Tibial nerve (tissue), 4 donors: ENCODE data around the gene ATF2.

ENCODE experiments used
- EP300 ChIP-seq, 2 donors: sonication (generic); formaldehyde crosslinking; IDR thresholded peaks; one replicate each; pipeline ENCODE4 v1.6.1; 2017; ENCODE audit warnings: antibody characterized with exemption in 2 of 2, mild to moderate bottlenecking in 1 of 2
- TF ChIP-seq, protein P1 (sequence below), 5 experiments: fragments of 200-600 bp in 3 of 5; fragments of 450-650 bp in 2 of 5; sonication (generic) in 3 of 5; IDR thresholded peaks; one replicate each; pipeline ENCODE4 v1.5.1; 2016 to 2019; ENCODE audit warnings: antibody characterized with exemption in 5 of 5, mild to moderate bottlenecking in 3 of 5, moderate library complexity in 2 of 5

DNA sequence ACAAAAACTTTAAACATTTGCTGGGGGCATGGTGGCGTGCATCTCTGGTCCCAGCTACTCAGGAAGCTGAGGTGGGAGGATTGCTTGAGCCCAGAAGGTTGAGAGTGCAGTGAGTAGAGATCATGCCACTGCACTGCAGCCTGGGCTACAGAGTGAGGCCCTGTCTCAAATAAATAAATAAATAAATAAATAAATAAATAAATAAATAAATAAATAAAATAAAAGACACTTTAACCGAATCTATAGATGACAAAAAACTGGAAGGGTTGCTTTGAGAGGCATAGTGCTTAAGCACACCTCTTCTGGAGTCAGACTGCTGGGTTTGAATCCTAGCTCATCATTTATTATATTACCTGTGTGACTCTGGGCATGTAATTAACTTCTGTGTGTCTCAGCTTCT is 141.6 kb downstream of the ATF2 start:
- TF ChIP-seq, protein P1, sequence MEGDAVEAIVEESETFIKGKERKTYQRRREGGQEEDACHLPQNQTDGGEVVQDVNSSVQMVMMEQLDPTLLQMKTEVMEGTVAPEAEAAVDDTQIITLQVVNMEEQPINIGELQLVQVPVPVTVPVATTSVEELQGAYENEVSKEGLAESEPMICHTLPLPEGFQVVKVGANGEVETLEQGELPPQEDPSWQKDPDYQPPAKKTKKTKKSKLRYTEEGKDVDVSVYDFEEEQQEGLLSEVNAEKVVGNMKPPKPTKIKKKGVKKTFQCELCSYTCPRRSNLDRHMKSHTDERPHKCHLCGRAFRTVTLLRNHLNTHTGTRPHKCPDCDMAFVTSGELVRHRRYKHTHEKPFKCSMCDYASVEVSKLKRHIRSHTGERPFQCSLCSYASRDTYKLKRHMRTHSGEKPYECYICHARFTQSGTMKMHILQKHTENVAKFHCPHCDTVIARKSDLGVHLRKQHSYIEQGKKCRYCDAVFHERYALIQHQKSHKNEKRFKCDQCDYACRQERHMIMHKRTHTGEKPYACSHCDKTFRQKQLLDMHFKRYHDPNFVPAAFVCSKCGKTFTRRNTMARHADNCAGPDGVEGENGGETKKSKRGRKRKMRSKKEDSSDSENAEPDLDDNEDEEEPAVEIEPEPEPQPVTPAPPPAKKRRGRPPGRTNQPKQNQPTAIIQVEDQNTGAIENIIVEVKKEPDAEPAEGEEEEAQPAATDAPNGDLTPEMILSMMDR (IDR thresholded peaks at IDR 0.05), result no peak
- TF ChIP-seq EP300 (IDR thresholded peaks at IDR 0.05), result no peak
